Fibroblast of the conjunctiva (primary cell): ENCODE data around the gene OAS1.
"Not testable (repeated sequence)": the region's sequence is repeated elsewhere in the genome, so short reads cannot be mapped to it uniquely, and the experiment has no call there.

Experiments
- DNase-seq: peaks from one replicate; pipeline ENCODE4 v3.0.0-alpha.2; 2010; ENCODE audit warnings: low read depth

Gene OAS1

DNA sequence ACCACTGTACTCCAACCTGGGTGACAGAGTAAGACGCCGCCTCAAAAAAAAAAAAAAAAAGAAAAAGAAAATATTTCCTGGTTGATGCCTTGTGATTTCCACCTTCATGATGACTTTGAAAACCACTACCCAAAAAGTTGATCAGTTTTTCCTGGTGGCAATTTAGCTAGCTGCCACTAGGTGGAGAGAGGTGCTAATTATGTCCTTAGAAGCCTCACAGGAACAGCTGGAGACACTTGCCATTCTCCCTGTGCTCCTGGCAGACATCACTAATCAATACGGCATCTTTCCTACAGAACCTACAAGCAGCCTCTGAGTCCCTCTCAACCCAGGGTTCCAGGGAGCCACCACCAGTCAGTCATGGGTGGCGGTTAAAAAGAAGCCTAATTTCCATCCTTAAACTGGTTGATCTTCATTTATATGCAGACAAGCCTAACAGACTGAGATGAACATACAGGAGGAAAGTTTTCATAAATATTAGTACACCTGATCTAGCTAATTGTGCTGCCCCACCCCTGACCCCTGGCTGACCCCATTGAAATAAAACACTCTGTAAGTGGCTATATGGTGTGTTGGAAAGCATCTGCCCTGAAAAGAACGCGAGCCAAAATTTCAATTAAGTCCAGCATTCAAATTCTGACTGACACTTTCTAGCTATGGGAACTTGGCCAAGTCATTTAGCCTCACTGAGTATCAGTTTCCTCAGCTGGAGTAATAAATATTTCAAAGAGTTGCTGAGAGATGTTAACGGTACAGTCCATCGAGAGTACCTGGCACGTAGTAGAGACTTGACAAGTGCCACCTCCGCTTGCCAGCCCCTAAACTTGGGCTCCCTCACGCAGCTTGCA lies 6.2 kb upstream of the OAS1 start:
- peak; percentile 14 for DNase-seq

DNA sequence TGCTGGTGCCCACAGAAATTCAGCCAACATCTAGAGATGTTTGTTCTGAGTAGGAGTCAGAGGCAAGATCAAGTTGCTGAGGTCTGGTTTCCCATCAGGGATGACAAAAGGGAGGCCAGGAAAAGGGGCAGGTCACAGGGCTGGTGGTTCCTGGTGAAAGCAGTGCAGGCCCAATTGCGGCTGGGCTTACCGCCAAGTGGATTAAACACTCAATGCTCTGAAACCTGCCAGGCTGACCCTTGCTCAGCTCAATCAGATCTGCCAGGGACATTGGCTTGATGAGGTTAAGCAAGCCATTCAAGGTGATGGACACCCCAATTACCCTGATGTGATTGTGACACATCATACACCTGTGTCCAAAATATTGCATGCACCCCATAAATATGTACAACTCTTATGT lies 5.5 kb upstream of the OAS1 start:
- DNase-seq, result no peak

DNA sequence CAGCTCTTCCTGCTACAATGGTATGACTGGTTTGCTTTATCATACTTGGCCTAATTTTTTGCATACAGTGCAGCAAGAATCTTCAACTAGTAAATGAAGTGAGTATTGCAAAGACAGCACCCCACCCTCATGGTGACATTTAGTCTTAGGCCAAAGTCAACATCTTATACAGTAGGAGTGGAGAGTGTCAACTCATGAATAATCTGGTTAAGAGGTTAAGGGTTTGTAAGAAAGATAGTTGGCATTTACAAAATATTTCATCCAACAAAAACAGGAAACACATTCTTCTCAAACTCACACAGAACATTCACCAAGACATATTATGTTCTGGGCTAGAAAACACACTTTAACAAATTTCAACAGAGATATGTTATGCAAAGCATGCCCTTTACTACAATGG lies 2.2 kb upstream of the OAS1 start:
- peak; percentile 12 for DNase-seq

DNA sequence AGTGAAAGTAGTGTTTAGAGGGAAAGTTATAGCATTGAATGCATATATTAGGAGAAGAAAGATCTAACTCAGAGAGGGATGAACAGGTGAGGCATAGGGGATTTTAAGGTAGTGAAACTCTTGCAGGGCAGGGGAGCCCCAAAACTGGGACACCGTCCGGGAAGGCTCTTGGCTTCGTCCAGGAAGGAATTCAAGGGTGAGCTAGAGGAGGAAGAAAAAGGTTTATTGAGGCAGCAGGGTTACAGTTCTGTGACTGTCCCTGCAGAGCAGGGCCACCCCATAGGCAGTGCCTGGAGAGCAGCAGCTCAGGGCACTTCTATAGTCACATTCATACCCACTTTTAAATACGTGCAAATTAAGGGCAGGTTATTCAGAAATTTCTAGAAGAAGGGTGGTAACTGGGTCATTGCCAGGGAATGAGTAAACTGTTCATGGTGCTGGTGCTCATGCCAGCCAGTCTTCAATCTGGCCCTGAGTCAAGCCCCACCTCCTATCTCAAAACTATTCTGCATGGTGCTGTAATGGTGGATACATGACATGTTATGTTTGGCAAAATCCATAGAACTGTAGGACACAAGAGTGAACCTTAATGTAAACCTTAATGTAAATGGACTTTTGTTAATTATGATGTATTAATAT lies 1.2 kb upstream of the OAS1 start:
- DNase-seq, result peak; percentile 10

DNA sequence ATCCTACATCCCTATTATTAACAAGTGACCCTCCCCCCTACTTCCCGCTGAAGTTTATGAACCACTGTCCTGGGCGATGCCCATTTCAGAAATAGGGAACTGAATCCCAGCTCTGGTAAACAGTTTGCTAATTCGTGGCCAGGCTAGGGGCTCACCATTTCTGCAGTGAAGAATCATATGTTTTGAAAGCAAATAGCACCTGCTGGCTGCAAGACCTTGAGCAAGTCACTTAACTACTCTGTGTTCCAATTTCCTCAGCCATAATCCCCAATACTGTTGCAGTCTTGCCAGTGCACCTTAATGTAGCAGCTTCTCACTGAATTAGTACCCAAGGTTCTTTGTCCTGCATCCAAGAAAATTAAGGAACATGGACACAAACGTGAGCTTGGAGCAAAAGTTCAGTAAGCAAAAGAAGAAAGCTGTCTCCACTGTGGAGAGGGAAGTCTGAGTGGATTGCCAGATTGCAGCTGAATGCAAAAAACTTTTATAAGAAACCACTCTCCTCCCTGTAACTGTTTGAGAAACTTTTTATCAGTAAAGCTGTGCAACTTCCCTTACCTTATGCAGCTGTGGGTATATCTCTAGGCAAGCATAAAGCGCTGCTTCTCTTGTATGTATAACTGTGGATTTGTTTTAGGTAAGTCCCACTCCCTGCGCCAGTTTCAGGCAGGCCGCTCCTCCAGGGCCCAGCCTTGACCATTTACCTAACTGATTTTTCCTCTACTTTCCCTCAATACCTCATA lies 824 bp downstream of the OAS1 start:
- no peak for DNase-seq

DNA sequence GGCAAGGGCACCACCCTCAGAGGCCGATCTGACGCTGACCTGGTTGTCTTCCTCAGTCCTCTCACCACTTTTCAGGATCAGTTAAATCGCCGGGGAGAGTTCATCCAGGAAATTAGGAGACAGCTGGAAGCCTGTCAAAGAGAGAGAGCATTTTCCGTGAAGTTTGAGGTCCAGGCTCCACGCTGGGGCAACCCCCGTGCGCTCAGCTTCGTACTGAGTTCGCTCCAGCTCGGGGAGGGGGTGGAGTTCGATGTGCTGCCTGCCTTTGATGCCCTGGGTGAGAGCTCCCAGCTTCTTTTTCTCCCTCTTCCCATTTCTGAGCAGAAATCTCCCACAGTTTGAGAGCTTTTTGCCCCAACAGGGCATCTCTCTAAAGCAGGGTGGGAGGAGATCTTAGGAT lies 1.8 kb downstream of the OAS1 start:
- no peak for DNase-seq

DNA sequence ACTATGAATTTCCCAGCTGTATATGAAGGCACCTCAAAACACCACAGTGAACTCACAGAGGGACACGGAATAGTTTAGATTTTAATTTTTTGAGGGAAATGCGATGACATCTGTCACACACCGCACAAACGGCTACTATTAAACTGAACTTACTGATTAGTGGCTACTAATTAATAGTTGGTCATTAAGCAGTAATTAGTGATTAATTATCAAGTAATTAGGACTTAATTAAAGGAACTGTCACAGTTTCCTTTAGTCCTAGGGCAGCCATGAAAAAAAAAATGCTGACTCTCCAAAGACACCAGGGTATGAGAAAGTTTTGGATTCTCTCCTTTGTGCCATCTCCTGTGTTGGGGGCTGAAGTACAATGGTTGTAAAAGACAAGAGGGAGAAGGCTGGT lies 2.9 kb downstream of the OAS1 start:
- no peak for DNase-seq

DNA sequence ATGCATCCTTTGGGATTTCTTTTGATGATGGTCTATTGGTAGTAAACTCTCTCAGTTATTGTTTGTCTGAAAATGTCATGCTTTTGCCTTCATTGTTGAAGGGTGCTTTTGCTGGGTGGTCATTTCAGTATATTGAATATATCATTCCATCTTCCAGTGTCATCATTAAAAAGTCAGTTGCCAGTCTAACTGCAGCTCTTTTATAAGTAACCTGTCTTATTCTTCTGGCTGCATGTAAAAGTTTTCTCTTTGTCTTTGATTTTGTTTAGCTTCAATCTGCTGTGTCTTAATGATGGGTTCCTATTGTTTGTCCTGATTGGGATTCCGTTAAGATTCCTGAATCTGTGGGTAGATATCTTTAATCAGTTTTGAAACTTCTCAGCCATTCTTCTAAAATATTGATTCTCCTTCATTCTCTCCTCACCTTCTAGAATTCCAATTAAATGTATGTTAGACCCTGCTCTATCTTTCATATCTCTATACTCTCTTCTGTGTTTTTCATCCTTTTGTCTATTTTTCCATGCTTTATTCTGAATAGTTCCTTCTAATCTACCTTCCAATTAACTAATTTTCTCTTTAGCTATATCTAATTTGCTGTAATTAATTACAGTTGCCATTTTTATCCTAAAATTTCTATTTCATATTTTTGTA lies 6.4 kb downstream of the OAS1 start:
- DNase-seq, result no peak

DNA sequence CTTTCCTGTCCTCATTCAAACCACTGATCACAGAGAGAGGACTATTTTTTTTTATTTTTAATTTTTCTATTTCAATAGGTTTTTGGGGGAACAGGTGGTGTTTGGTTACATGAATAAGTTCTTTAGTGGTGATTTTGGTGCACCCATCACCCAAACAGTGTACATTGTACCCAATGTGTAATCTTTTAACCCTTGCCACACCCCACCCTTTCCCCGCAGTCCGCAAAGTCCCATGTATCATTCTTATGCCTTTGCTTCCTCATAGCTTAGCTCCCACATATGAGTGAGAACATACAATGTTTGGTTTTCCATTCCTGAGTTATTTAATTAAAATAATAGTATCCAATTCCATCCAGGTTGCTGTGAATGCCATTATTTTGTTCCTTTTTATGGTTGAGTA lies 7.1 kb downstream of the OAS1 start:
- not testable (repeated sequence) for DNase-seq

DNA sequence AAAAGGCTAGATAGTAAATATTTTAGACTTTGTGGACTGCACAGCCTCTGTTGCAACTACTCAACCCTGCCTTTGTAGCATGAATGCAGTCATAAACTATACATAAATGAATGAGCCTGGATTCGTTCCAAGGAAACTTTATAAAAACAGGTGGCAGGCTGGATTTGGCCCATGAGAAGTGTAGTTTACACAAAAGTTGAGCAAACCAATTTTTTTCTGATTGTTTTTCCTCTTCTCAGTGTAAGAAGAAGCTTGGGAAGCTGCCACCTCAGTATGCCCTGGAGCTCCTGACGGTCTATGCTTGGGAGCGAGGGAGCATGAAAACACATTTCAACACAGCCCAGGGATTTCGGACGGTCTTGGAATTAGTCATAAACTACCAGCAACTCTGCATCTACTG lies 9.5 kb downstream of the OAS1 start:
- DNase-seq, result peak; percentile 12

DNA sequence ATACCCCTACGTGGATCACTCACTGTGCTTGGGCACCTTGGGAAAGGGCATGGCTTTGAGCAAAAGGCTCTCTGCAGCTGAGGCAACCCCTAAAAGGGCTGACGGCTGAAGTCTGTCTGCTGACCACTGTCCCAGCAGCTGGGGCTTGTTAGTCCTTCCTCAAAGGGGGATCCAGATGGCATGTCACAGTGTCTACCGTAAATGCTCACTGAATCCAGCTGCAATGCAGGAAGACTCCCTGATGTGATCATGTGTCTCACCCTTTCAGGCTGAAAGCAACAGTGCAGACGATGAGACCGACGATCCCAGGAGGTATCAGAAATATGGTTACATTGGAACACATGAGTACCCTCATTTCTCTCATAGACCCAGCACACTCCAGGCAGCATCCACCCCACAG lies 12.4 kb downstream of the OAS1 start:
- no peak for DNase-seq

DNA sequence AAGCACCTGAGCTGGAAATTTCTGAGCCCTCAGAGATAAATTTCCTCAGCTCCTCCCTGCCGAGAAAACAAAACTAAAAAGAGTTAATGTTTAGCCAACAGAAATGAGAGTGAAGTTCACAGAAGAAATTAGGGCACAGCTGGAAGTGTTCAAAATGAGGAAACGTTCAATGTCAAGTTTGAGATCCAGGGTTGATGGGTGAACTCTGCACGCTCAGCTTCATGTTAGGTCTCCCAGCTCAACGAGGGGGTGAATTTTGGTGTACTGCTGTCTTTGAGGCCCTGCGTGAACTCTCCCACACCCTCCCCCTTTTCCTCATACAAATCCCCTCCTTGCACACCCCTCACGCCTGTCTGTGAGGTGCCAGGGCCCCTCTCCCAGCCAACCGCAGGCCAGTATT lies 18.2 kb downstream of the OAS1 start:
- no peak for DNase-seq

DNA sequence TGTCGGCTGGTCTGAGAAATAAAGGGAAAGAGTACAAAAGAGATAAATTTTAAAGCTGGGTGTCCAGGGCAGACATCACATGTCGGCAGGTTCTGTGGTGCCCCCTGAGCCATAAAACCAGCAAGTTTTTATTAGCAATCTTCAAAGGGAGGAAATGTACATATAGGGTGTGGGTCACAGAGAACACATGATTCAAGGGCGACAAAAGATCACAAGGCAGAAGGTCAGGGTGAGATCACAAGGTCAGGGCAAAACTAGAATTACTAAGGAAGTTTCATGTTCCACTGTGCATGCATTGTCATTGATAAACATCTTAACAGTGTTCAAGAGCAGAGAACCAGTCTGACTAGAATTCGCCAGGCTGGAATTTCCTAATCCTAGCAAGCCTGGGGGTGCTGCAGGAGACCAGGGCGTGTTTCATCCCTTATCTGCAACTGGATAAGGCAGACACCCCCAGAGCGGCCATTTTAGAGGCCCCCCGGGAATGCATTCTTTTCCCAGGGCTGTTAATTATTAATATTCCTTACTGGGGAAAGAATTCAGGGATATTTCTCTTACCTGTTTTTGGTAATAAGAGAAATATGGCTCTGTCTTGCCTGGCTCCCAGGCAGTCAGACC lies 19.8 kb downstream of the OAS1 start:
- DNase-seq, result not testable (repeated sequence)

DNA sequence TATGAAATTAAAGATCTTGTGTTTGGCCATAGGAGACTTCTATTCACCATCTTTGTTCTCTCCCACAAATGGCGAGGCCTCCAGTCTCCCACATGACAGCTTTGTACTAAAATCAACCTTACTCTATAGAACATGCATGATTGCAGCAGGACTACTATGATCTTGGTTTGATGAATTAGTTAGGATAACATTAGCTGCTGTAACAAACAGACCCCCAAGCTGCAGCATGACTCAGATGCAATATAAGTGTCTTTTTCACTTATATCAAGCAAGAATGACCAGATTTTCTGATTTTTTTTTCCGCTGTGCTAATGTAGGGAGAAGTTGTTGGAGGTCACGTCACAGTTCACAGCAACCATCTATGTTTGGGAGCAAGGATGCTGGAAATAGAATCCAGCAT lies 20.7 kb downstream of the OAS1 start:
- DNase-seq, result no peak

DNA sequence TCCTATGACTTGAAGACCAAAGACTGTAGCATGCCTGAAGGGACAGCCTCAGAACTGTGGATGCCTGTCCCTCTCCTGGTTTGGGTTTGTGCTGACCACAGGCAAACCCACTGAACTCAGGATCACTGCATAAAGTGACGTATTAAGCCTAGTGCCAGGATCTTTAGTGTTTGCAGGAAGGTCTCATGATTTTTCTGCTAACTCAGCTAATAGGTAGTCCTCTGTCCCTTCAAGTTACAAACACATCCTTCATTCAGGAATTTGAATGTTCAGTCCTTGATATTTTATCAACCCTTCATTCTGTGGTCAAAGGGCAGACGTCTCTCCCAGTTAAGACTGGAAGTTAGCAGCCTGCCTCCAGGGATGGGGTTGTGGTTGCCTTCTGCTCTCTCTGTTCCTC lies 21.2 kb downstream of the OAS1 start:
- DNase-seq, result no peak

DNA sequence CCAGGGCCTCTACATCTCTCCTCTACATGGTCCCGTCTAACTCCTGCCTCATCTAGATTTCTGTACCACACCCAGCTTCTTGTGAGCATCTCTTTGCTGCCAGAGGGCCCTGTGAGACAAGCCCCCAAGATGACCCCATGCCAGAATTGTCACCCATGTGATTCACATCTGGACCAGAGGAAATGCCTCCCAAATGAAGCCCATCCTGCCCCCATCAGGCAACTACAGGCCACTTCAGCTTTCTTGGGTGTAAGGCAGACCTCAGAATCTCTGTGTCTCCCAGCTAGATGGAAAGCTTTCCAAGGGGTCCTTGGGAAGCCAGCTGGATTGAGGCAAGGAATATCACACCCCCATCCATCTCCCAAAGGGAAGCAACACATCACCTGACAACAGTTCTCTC lies 22.2 kb downstream of the OAS1 start:
- no peak for DNase-seq

DNA sequence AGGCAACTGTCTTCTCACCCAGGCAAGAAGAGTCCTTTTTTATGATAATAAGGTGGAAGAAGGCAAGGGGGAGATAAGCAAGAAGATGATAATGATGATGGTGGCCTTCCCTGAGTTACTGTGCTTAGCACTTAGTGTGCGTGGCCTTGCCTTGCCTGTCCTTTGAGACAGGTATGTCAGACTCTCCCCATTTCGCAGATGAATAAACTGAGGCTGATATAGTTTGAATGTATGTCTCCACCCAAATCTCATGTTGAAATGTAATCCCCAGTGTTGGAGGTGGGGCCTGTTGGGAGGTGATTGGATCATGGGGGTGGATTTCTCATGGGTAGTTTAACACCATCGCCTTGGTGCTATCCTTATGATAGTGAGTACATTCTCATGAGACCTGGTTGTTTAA lies 23.0 kb downstream of the OAS1 start:
- no peak for DNase-seq

DNA sequence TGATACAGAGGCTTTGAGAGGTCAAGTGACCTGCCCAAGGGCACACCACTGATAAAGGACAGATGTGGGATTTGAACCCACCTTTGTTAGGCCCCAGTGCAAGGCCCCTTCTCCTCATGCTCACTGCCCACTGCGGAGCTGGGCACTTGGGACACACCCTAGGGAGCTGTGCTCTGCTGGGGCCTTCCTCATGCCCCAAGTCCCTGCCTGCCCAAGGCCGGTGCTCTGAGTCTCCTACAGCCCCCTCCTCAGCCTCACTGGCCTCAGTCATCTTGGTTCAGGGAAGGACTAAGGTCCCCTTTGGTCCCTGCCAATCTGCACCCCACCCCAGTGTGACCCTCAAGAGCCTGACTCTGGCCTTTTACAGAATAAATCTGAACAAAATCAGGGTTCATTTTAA lies 23.6 kb downstream of the OAS1 start:
- DNase-seq, result no peak

DNA sequence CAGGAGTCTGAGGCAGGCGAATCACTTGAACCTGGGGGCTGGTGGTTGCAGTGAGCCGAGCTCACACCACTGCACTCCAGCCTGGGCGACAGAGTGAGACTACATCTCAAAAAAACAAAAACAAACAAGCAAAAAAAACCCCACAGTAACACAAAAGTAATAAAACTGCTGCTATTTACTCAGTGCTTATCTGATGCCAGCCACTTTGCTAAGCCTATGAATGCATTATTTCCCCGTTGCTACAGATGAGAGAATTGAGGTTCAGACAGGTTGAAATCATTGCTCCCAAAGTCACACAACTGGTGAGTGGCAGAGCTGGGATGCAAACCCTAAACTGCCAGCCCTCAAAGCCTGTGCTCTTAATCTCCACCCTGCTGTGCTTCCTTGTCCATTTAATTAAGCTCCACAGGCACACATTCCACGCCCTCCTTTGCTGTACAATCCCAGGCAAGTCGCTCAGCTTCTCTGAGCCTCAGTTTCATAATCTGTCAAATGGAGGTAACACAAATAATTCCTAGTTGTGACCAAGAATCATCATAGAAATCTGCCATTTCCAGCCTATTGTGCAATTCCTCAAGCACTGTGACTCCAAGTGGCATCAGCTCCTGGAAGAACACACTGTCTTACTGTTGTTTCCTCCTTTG lies 25.8 kb downstream of the OAS1 start:
- no peak for DNase-seq

DNA sequence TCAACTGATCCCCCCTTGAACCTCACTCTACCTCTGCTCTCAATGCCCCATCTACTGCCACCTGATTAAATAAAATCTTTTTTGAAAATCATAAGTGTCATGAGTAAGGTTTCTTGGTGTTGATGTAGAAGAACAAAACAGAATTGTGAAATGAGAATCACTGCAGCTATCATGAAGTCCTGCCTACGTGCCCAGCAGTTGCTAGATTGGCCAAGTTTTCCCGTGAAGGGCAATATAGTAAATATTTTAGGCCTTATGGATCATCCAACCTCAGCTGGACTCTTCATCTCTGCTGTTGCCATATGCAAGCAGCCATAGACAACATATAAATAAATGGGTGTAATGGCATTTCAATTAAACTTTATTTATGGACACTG lies 26.4 kb downstream of the OAS1 start:
- DNase-seq, result no peak

DNA sequence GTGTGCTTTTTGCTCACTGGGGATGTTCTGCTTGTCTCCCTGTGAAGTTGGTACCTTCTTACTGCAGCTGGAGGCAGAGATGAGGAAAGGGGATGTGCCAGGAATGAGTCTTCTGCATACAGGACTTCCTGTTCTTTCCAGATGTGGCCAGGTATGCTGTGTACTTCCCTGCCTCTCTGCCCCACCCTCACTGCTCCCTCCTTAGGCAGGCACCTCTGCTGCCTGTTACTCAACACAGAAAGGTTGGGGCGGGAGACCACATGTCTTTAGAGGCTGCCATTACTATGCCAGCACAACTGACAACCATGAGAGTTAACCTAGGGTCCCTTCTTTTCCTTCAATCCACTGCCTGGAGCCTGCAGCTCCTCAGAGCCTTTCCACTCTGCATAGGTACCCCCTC lies 29.5 kb downstream of the OAS1 start:
- no peak for DNase-seq

DNA sequence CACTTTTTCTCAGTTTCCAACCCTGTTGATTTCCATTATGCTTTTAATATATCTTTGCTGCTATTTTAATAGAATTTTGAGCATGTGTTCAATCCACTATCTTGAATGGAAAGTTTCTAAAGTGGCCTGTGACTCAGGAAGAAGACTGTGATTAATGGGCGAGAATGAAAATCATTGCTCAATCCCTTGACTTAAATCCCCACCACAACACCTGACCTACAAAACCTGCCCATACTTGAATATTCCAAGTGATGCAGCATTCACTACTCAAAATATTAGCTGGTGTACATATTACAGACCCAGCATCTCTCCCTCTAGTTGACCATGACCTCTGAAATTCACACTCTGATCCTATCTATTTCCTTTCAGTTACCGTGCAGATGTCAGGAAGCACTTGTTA lies 30.2 kb downstream of the OAS1 start:
- DNase-seq, result no peak
